HG02588 (cell line): ENCODE results near the gene POU5F2.

Experiments
- ATAC-seq: cut with Tn5 transposase; IDR thresholded peaks from one replicate; pipeline ENCODE4 v1.9.1; 2021; ENCODE audit warnings: mild to moderate bottlenecking, moderate library complexity; ENCODE audit not compliant: unreplicated experiment

Gene POU5F2

GRCh38 chr5:93741136-93741811 is at the start of gene POU5F2:
Gene POU5F2 (minus strand): TSS chr5:93741600. CDS start chr5:93741563, 37 bp downstream.
- no peak for ATAC-seq

- no peak for ATAC-seq
Observed at GRCh38 chr5:93790401-93790800, 49.0 kb upstream of the POU5F2 start.

GRCh38 chr5:93789173-93790067 is 48.0 kb upstream of the POU5F2 start:
- ATAC-seq: no peak

- ATAC-seq: no peak
Observed at GRCh38 chr5:93787598-93787997, 46.2 kb upstream of the POU5F2 start.

GRCh38 chr5:93785475-93785874 is 44.1 kb upstream of the POU5F2 start:
- no peak for ATAC-seq

- no peak for ATAC-seq
Observed at GRCh38 chr5:93782978-93783377, 41.6 kb upstream of the POU5F2 start.

- no peak for ATAC-seq
Observed at GRCh38 chr5:93777620-93778019, 36.2 kb upstream of the POU5F2 start.

GRCh38 chr5:93756372-93756771 is 15.0 kb upstream of the POU5F2 start:
- no peak for ATAC-seq

- no peak for ATAC-seq
Observed at GRCh38 chr5:93755716-93756115, 14.3 kb upstream of the POU5F2 start.

- ATAC-seq: no peak
Observed at GRCh38 chr5:93748875-93749397, 7.5 kb upstream of the POU5F2 start.

- no peak for ATAC-seq
Observed at GRCh38 chr5:93746406-93747056, 5.1 kb upstream of the POU5F2 start.

GRCh38 chr5:93736284-93736683 is 5.1 kb downstream of the POU5F2 start:
- no peak for ATAC-seq

GRCh38 chr5:93735378-93735777 is 6.0 kb downstream of the POU5F2 start:
- no peak for ATAC-seq

GRCh38 chr5:93731987-93732386 is 9.4 kb downstream of the POU5F2 start:
- ATAC-seq: no peak

- ATAC-seq: no peak
Observed at GRCh38 chr5:93726595-93726994, 14.8 kb downstream of the POU5F2 start.

- no peak for ATAC-seq
Observed at GRCh38 chr5:93724791-93725190, 16.6 kb downstream of the POU5F2 start.

- no peak for ATAC-seq
Observed at GRCh38 chr5:93723681-93724080, 17.7 kb downstream of the POU5F2 start.

GRCh38 chr5:93723005-93723404 is 18.4 kb downstream of the POU5F2 start:
- ATAC-seq: no peak

GRCh38 chr5:93722588-93722987 is 18.8 kb downstream of the POU5F2 start:
- ATAC-seq: no peak

GRCh38 chr5:93721511-93721910 is 19.9 kb downstream of the POU5F2 start:
- no peak for ATAC-seq

- no peak for ATAC-seq
Observed at GRCh38 chr5:93721071-93721470, 20.3 kb downstream of the POU5F2 start.
